ENCODE data around the gene IRF1. TPM values are rescaled to one million over a fixed set of nuclear protein-coding genes. Genes with fewer than 3 reads are reported as not detected.

IRF1 gene
- total RNA-seq, 4 donors from 2014 or later: 24.6 to 49.7 (median 32.1) TPM

- no peaks in the 10 kb centered on the region for H3K9me3 ChIP-seq
- DNase-seq: no peak
- 60 to 74% methylated on average over 5 of the region's 5 CpGs for WGBS, 2 donors
- peaks cover 23 to 63% of the 10 kb centered on the region in 2 donors for H3K4me1 ChIP-seq
- no peaks in the 10 kb centered on the region for H3K27me3 ChIP-seq
- no peak for TF ChIP-seq CTCF (IDR thresholded peaks at IDR 0.05)
- TF ChIP-seq POLR2A (IDR thresholded peaks at IDR 0.05): no peak
- H3K27ac ChIP-seq: no peak overlapping the region
- no peak overlapping the region for H3K4me3 ChIP-seq (replicated peaks in 1 of 3)
- intact Hi-C loops (cut with DNase I): no loop called here
- H3K36me3 ChIP-seq: no peaks in the 10 kb centered on the region
Observed at GRCh38 chr5:132460846-132461568, 29.6 kb downstream of the IRF1 start.

GRCh38 chr5:132459983-132460838 lies 30.4 kb downstream of the IRF1 start:
- intact Hi-C loops (cut with DNase I): no loop called here
- Histone ChIP-seq H3K4me3 (replicated peaks in 1 of 3) (no peak overlapping the region), H3K4me1 (peaks cover 27 to 61% of the 10 kb centered on the region in 2 donors), H3K27ac (no peak overlapping the region), H3K9me3 (no peaks in the 10 kb centered on the region), H3K27me3 (no peaks in the 10 kb centered on the region), H3K36me3 (no peaks in the 10 kb centered on the region)
- no peak for DNase-seq
- no peak for TF ChIP-seq CTCF (IDR thresholded peaks at IDR 0.05)
- TF ChIP-seq POLR2A (IDR thresholded peaks at IDR 0.05): no peak
- WGBS, 2 donors: 85 to 92% methylated on average over 8 of the region's 8 CpGs

DNA sequence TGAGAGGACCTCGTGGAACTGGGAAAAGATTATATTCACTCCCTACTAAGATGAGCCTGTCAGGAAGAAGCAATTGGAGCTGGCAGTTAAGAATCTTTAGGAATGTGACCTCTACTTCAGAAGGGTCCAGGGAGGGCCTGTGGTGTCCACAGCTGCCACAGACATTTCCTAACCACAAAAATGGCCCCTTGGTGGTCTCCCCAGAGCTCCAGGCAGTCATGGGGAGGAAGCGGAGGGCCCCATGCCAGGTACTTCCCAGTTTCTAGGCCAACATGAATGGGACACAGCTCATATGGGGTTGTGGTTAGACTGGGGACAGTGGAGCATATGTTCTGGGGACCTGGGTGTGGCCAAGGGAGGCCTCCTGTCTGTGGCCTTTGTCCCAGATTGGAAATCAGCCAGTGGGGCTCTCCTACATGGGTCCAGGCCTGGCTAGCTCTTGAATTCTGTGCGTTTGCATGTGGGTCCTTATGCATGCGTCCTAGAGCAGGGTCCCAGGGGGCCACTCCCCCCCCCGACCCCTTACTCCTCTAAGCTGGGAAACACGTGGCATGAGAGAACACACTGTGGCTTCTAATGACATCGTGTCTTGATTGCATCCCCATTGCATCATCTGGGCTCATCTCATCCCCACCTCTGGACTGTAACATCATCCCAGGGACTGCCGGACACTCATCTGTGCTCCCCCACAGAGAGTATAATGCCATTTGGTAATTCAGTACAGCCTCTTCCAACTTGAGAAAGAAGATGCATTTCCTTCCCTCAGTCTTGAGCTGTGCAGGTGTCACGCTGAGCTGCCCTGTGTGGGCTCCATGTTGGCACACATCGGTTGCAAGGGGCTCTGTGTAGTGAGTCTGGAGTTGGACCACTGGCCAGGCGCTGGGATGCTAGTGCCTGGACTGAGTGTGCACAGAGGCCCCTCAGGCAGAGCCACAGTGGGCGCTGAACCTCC lies 31.3 kb downstream of the IRF1 start:
- WGBS, 2 donors: 71 to 88% methylated on average over 12 of the region's 12 CpGs
- Histone ChIP-seq H3K4me1 (peaks cover 20 to 52% of the 10 kb centered on the region in 2 donors), H3K4me3 (replicated peaks in 1 of 3) (no peak overlapping the region), H3K27me3 (no peaks in the 10 kb centered on the region), H3K36me3 (no peaks in the 10 kb centered on the region), H3K27ac (no peak overlapping the region), H3K9me3 (no peaks in the 10 kb centered on the region)
- intact Hi-C loops (cut with DNase I): no loop called here
- TF ChIP-seq POLR2A (IDR thresholded peaks at IDR 0.05) (no peak), CTCF (IDR thresholded peaks at IDR 0.05) (no peak)
- DNase-seq: no peak

DNA sequence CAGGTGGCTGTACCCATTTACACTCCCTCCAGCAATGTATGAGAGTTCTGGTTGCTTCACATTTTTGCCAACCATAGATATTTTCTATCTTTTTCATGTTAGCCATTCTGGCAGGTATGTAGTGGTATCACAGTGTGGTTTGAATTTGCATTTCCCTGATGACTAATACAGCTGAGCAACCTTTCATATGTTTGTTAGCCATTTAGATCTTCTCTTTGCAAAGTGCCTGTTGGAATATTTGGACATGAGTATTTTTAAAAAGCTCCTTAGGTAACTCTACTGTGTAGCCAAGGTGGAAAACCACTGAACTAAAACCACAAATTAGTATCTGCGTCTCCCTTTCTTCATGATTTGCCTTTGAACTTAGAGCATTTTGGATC lies 31.9 kb downstream of the IRF1 start:
- intact Hi-C loops (cut with DNase I): no loop called here
- no peak for DNase-seq
- H3K9me3 ChIP-seq: no peaks in the 10 kb centered on the region
- H3K27ac ChIP-seq: no peak overlapping the region
- no peaks in the 10 kb centered on the region for H3K27me3 ChIP-seq
- H3K4me1 ChIP-seq: peaks cover 14 to 46% of the 10 kb centered on the region in 2 donors
- 64 to 92% methylated on average over 1 of the region's 1 CpG for WGBS, 2 donors
- H3K4me3 ChIP-seq (replicated peaks in 1 of 3): no peak overlapping the region
- no peaks in the 10 kb centered on the region for H3K36me3 ChIP-seq
- TF ChIP-seq CTCF (IDR thresholded peaks at IDR 0.05) (no peak), POLR2A (IDR thresholded peaks at IDR 0.05) (no peak)

All from thyroid gland (tissue), 4 donors.